GM23338 (cell line): ENCODE measurements around the gene THNSL1.

Source experiments
- CREB1 ChIP-seq: fragments of 250-450 bp; sonication (Bioruptor Pico); IDR thresholded peaks from 2 replicates; pipeline ENCODE4 v1.5.0; 2020; ENCODE audit warnings: low read depth, mild to moderate bottlenecking, moderate library complexity
- EZH2 ChIP-seq: fragments of 200-600 bp; sonication (generic); IDR thresholded peaks from one replicate; pipeline ENCODE4 v1.8.0; 2017; ENCODE audit warnings: antibody characterized with exemption, mild to moderate bottlenecking, low read depth; ENCODE audit not compliant: unreplicated experiment
- EZH2phosphoT487 ChIP-seq: fragments of 200-600 bp; sonication (generic); IDR thresholded peaks from one replicate; pipeline ENCODE4 v1.8.1; 2018; ENCODE audit warnings: antibody characterized with exemption; ENCODE audit not compliant: unreplicated experiment
- JUNB ChIP-seq: IDR thresholded peaks from one replicate; pipeline ENCODE4 v1.6.1; 2016; ENCODE audit warnings: antibody characterized with exemption; ENCODE audit not compliant: unreplicated experiment
- POLR2AphosphoS5 ChIP-seq: IDR thresholded peaks from 2 replicates; pipeline ENCODE4 v1.6.1; 2016; ENCODE audit warnings: antibody characterized with exemption, low read depth
- REST ChIP-seq: IDR thresholded peaks from one replicate; pipeline ENCODE4 v1.6.1; 2018; ENCODE audit warnings: antibody characterized with exemption; ENCODE audit not compliant: unreplicated experiment
- STAT1 ChIP-seq: IDR thresholded peaks from one replicate; pipeline ENCODE4 v1.6.1; 2016; ENCODE audit warnings: antibody characterized with exemption; ENCODE audit not compliant: unreplicated experiment
- ZNF462 ChIP-seq: fragments of 250-450 bp; sonication (Bioruptor Pico); IDR thresholded peaks from 2 replicates; pipeline ENCODE4 v1.5.0; 2020; ENCODE audit warnings: mild to moderate bottlenecking, moderate library complexity
- TF ChIP-seq, protein P1 (sequence below), 2 experiments: fragments of 200-600 bp in 1 of 2; sonication (generic) in 1 of 2; conservative IDR thresholded peaks; 2 replicates each; pipeline versions ENCODE4 v1.5.1 to v1.6.1; 2016 to 2017; ENCODE audit warnings: antibody characterized with exemption in 2 of 2, low read depth in 2 of 2, mild to moderate bottlenecking in 2 of 2, moderate library complexity in 1 of 2
- TF ChIP-seq, protein P2 (sequence below): IDR thresholded peaks from 2 replicates; pipeline ENCODE4 v1.6.1; 2016; ENCODE audit warnings: antibody characterized with exemption

DNA sequence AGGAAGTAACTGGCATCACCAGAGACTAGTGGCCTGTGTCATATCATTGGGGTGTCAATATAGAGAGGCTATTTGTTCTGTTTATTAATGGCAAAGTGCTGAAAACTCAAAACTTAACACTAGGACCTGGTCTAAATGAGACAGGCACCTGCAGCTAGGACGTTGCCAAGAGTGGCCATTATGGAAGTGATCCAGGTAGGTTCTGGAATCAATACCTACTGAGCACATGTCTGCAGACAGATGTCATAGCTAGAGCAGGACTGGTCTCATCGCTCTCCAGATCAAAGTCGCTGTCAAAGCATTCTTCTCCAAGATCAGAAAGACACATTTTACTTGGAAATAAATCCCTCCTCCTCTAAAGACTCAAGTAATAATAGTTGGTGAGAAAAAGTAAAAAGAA lies 40.3 kb downstream of the THNSL1 start:
- no peak for TF ChIP-seq EZH2
- no peak for TF ChIP-seq CREB1
- TF ChIP-seq, protein P1, sequence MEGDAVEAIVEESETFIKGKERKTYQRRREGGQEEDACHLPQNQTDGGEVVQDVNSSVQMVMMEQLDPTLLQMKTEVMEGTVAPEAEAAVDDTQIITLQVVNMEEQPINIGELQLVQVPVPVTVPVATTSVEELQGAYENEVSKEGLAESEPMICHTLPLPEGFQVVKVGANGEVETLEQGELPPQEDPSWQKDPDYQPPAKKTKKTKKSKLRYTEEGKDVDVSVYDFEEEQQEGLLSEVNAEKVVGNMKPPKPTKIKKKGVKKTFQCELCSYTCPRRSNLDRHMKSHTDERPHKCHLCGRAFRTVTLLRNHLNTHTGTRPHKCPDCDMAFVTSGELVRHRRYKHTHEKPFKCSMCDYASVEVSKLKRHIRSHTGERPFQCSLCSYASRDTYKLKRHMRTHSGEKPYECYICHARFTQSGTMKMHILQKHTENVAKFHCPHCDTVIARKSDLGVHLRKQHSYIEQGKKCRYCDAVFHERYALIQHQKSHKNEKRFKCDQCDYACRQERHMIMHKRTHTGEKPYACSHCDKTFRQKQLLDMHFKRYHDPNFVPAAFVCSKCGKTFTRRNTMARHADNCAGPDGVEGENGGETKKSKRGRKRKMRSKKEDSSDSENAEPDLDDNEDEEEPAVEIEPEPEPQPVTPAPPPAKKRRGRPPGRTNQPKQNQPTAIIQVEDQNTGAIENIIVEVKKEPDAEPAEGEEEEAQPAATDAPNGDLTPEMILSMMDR (conservative IDR thresholded peaks at IDR 0.05; ENCODE audit: low read depth in 2 of 2), result no peak
- no peak for TF ChIP-seq REST
- TF ChIP-seq EZH2phosphoT487, result no peak
- TF ChIP-seq POLR2AphosphoS5, result no peak
- no peak for TF ChIP-seq JUNB
- TF ChIP-seq STAT1, result no peak
- TF ChIP-seq, protein P2, sequence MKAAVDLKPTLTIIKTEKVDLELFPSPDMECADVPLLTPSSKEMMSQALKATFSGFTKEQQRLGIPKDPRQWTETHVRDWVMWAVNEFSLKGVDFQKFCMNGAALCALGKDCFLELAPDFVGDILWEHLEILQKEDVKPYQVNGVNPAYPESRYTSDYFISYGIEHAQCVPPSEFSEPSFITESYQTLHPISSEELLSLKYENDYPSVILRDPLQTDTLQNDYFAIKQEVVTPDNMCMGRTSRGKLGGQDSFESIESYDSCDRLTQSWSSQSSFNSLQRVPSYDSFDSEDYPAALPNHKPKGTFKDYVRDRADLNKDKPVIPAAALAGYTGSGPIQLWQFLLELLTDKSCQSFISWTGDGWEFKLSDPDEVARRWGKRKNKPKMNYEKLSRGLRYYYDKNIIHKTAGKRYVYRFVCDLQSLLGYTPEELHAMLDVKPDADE, result no peak
- no peak for TF ChIP-seq ZNF462 (CRISPR knock-in tag)
